HG02588 (cell line): ENCODE measurements around the gene PDK1.
"Not testable (repeated sequence)": the region's sequence is repeated elsewhere in the genome, so short reads cannot be mapped to it uniquely, and the experiment has no call there.

Experiments used
- ATAC-seq: cut with Tn5 transposase; IDR thresholded peaks from one replicate; pipeline ENCODE4 v1.9.1; 2021; ENCODE audit warnings: mild to moderate bottlenecking, moderate library complexity; ENCODE audit not compliant: unreplicated experiment

PDK1 gene

DNA sequence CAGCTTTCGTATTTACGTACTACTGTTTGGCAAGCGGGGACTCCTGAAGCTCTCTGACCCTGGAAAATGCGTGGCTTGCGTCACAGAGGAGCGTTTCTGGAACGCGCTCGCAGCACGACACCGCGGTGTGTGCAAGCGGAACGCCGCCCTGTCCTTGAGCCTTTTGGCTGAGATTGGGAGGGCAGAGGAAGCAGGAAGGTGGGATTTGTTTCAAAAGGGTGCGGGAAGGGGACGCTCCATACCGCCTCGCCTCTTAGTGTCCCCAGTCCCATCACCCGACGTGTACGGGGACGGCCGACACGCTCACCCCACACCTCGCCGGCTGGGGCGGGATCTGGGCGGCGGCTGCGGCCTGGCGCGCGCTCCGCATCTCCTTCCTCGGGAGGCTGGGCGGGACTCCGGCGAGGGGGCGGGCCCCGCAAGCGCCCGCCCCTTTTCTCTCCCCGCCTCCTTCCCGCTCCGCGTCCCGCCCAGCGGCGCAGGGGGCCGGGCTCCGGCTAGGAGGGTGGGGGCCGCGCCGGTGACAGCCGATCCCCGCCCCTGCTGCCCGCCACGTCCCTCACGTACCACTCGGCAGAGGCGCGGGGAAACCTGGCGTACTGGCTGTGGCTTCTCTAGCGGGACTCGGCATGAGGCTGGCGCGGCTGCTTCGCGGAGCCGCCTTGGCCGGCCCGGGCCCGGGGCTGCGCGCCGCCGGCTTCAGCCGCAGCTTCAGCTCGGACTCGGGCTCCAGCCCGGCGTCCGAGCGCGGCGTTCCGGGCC is at the start of gene PDK1:
PDK1 (plus strand) TSS at position 569 of the 762 bp plus-strand sequence; CDS start at position 630, 61 bp downstream.
- ATAC-seq, result peak; percentile 86

DNA sequence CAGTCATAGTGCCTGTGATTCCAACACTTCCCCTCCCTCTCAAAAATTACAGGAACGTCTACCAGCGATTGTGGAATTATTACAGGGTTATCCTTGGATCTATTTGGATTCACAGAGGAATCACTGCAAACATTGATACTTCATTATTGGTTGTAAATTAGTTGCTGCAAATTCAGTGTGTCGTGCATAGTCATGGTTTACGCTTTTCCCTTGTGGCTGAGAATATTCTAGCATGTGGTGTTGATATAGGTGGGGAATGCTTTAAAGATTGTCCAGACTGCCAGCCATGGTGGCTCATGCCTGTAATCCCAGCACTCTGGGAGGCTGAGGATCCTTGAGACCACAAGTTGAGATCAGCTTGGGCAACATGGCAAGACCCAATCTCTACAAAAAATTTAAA is 48.7 kb upstream of the PDK1 start:
- ATAC-seq, result no peak

DNA sequence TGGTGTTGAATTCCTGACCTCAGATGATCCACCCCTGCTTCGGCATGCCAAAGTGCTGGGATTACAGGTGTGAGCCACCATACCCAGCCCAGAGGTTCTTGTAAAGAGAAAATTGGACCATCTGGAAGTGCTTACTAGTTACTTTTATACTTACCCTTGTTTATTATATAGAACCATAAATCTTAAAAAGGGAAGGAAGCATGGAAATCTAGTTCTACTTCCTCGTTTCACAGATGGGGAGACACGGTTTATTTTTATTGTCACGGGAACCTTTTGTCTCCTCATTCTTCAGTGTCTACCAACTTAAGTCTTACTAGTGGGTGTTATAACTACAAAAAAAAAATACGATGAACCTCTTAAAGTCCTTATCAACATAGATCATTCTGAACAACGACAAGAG is 45.8 kb upstream of the PDK1 start:
- ATAC-seq, result no peak

DNA sequence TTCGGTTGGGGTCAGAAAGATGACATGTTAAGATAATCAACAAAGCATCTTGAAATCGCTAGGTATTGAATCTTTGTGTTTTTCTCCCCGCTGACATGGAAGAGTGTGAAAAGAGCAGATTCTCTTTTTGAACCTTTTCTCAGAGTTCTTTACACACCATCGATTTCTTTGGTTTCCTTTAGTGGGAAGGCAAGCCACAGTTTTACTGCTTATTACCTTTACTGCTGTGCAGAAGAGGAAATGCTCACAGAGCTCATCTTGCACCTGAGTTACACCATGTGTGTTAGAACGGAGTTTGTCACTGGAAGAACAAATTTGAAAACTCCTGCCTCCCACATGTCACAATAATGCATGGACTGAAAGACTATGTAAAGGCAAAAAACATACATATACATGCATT is 45.3 kb upstream of the PDK1 start:
- no peak for ATAC-seq

DNA sequence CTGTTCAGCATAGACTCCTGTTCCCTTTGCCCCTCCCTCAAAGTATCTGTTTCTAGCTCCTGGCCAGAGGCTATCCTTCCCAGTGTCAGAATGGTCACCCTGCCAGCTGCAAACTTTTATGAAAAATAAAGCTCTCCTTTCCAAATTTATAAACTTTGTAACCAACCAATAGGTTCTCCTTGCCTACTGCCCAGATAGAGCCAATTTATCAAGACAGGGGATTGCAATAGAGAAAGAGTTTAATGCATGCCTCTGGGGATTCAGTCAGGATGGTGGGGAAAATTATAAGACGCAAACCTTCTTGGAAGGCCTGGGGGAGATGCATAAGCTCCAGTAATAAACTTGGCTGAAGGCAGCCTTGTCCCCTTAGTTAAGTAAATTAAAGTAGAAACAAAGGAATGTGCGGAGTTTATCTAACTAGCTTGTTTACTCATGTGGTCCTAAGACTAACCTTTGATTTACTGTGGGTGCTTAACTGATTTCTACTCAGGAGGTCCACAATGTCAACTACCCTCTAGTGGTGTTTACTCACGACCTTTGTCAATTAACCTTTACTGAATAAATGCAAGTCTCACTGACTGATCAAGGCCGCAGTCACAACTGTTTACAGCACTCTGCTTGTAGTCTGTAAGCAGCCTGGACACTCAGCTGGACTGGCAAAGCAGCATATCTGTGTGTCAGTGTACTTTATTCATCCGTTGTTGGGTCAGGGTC is 42.9 kb upstream of the PDK1 start:
- no peak for ATAC-seq

- ATAC-seq, result no peak
Measured at GRCh38 chr2:172513524-172513900, 42.4 kb upstream of the PDK1 start.

DNA sequence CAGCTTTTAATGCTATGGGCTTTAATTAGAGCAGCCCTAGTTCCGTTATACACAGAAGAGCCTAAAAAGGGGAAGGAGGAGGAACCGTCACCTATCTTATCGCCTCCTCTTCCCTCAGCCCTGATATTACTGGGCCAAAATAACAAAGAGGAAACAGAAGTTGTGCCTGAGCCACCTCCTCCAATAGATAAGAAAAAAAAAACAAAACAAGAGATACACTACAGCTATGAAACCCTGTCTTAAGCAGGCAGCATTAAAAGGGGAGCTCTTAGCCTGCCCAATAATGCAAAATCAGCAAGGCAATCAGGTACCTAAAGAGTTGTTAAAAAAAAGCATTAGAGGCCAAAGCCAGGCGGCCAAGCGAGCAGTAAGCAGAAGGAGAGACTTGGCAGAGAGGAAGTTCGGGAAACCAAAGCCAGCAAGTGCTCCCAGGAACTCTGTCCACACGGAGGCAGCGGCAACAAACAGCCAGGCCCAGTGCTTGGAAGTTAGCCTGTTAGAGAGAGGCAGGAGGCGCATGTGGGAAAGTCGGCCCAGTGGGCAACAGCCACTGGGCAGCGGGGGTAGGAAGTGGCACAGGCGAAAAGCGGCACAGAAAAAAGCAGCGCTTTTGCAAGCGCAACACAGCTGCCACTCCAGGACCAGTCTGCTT is 41.8 kb upstream of the PDK1 start:
- no peak for ATAC-seq

DNA sequence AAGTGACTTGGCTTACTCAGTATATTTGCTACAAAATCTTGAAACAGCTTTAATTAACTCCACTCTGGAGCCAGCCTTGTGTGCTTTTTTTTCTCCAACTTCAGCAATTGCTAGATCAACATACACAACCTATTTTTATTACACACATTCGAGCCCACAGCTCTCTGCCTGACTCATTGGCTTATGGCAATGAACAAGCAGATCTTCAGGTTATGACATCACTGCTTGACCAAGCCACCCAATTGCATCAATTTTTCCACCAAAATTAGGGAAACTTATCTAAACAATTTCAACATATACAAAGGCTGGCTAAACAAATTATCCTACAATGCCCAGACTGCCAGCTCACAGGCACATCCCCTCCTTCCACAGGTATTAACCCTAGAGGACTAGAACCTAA is 39.6 kb upstream of the PDK1 start:
- ATAC-seq, result no peak

- no peak for ATAC-seq
Measured at GRCh38 chr2:172518995-172519394, 36.9 kb upstream of the PDK1 start.

DNA sequence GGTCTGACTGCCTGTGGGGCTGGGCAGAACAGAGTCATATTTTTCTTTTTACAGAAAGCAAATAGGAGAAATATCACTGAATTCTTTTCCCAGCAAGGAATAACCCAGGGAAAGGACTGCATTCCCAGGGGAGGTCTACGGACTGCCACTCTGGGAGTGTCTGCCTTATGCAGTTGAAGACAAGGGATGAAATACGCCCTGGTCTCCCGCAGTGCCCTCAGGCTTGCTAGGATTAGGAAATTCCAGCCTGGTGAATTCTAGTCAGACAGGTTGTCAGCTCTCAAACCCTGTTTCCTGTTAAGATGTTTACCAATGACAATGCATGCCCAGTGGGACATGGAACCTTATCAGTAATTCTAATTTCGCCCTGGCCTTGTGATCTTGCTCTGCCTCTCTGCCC is 30.3 kb upstream of the PDK1 start:
- ATAC-seq, result no peak

DNA sequence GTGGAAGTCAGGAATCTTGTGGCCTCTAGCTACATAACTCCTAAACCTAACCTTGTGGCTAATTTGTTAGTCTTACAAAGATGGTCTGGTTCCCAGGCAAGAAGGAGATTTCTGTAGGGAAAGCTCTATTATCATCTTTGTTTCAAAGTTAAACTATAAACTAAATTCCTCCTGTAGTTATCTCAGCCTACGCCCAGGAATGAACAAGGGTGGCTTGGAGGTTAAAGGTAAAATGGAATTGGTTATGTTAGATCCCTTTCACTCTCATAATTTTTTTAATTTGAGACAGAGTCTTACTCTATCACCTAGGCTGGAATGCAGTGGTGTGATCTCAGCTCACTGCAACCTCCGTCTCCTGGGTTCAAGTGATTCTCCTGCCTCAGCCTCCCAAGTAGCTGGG is 24.6 kb upstream of the PDK1 start:
- no peak for ATAC-seq

DNA sequence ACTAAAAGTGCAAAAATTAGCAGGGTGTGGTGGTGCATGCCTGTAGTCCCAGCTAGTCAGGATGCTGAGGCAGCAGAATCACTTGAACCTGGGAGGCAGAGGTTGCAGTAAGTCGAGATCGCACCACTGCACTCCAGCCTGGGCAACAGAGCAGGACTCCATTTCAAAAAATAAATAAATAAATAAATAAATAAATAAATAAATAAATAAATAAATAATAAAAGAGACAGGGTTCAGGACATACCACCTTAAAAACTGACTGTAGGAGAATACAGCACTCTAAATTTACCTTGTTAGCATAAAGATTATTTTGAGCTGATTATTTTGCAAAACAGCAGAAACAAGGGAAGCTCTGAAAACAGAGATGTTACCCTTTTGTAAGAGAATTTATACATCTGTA is 23.4 kb upstream of the PDK1 start:
- ATAC-seq, result not testable (repeated sequence)

DNA sequence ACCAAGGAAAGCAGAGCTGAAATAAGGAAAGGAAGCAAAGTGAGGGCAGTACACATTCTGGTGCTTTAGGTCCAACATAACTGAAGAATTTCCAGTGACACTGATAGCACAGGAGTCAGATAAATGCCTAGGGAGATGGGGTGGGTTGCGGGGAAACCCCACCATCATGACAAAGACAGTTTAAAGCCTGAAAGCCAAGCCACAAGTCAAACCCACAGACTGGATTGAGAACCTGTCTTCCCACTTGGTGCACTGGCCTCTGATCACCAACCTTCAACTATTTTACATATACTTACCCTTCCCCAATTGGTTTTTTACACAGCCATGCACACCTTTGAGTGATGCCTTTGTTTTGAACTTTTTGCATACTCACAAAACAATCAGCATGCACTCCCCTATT is 22.2 kb upstream of the PDK1 start:
- no peak for ATAC-seq

- no peak for ATAC-seq
Measured at GRCh38 chr2:172535119-172535518, 20.8 kb upstream of the PDK1 start.

DNA sequence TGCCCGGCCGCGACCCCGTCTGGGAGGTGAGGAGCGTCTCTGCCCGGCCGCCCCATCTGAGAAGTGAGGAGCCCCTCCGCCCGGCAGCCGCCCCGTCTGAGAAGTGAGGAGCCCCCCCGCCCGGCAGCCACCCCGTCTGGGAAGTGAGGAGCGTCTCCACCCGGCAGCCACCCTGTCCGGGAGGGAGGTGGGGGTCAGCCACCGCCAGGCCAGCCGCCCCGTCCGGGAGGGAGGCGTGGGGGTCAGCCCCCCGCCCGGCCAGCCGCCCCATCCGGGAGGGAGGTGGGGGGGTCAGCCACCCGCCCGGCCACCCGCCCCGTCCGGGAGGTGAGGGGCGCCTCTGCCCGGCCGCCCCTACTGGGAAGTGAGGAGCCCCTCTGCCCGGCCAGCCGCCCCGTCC is 18.0 kb upstream of the PDK1 start:
- ATAC-seq, result not testable (repeated sequence)

GRCh38 chr2:172539767-172540166 is 16.1 kb upstream of the PDK1 start:
- ATAC-seq, result no peak

DNA sequence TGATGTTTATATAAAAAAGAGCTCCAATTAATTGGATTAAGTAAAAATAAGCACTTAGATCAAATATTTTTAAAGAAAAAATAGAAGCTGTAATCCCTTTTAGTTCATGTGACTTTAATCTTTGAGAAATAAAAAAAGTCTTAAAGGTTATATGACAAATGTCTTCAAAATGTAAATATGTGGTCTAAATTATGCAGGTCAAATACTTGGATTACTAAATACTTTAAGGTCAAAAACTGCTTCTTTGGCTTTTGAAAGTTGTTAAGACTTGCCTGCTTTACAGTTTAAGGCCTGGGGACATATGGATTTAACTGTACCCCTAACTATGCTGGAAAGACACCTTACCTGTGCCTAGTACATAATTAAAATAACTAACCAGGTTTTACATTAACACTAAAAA is 15.5 kb upstream of the PDK1 start:
- ATAC-seq, result no peak

DNA sequence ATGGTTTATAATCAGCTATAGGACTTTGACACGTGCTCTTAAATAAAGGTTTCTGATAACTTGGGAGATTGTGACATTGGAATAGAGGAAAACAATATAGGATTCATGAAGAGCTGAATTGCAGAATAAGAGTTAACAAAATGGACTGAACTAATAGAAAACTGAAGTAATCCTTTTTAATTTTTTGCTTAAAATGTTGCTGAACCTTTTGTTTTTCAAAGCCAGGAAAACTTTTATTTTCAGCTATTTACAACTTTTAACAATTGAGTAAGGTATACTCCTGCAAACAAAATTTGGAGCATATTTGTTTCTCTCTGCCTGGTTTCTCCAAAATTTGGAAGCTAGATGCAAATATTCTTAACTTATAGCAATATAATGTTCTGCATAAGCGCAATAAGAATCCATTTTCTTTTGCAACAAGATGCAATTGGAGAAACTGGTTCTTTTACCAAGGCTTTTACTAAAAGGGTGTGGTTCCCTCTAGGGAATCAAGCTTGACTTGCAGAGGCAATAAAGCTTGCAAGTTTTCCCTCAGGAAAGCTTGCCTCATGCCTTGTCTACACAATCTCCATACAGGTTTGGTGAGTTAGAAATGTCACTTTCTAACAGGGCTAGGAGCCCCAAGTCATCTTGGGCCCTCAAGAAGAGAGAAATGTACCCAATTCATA is 10.3 kb upstream of the PDK1 start:
- no peak for ATAC-seq

- ATAC-seq, result no peak
Measured at GRCh38 chr2:172549131-172549530, 6.8 kb upstream of the PDK1 start.

DNA sequence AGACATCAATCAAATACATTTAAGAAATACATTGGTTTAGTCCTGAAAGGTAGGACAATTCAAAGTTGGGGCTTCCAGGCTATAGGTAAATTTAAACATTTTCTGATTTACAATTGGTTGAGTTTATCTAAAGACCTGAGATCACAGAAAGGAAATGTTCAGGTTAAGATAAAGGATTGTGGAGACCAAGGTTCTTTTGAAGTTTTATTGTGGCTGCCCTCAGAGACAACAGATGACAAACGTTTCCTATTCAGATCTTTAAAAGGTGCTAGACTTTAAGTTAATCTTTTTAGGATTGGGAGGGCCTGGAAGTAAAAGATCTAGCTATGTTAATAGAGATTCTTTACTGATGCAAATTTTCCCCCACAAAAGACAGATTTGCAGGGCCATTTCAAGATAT is 6.1 kb upstream of the PDK1 start:
- ATAC-seq, result not testable (repeated sequence)

DNA sequence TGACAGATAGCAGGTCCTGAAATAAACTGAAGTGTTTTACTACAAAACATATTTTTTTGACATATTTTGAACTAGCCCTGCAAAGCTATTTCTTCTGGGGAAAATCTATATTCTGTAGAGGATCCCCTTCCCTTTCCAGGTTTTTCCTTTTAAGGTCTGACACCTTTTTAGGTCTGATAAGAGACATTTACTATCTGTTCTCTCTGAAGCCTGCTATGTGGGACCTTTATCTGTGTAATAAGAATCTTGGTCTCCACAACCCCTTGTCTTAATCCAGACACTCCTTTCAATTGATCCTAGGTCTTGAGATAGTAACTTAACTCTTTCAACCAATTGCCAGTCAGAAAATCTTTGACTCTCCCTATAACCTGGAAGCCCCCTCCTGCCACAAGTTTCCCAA is 5.5 kb upstream of the PDK1 start:
- no peak for ATAC-seq

DNA sequence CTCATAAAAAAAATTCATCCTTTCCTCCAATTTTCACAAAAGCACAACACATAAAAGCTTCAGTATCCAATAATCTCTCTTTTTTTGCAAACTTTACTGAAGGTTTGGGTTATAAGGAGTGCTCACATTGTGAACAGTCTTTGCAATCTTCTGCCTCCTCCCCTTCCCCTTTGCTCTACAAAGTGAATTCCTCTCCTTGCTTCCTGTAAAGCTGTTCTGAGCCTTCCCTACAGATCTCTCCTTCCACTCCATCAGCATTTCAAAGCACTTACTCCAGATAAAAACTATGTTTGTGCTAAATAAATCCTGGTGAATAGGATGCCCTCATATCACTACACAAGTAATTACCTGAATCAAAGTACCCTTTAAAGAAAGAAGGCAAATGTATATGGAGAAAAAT is 4.6 kb upstream of the PDK1 start:
- ATAC-seq, result no peak
